Sigmoid colon (tissue), 7 donors: ENCODE data around the gene TPO. TPM values are rescaled to one million over a fixed set of nuclear protein-coding genes. Genes with fewer than 3 reads are reported as not detected.

ENCODE experiments used
- DNase-seq: peaks from one replicate; pipeline ENCODE4 v3.0.0-alpha.2; 2019
- H3K27ac ChIP-seq, 4 donors: fragments of 200-600 bp; sonication (generic); one replicate each; pipeline ENCODE4 v1.5.1; 2016 to 2019; ENCODE audit warnings: mild to moderate bottlenecking in 1 of 4
- H3K27me3 ChIP-seq, 3 donors: fragments of 200-600 bp; sonication (generic); one replicate each; pipeline ENCODE4 v1.5.1; 2019; ENCODE audit warnings: mild to moderate bottlenecking in 1 of 3
- H3K36me3 ChIP-seq, 4 donors: fragments of 200-600 bp; sonication (generic); one replicate each; pipeline ENCODE4 v1.5.1; 2016 to 2019
- H3K4me1 ChIP-seq, 4 donors: fragments of 200-600 bp; sonication (generic); one replicate each; pipeline ENCODE4 v1.5.1; 2017 to 2019
- H3K4me3 ChIP-seq, 4 donors: fragments of 200-600 bp; sonication (generic); one replicate each; pipeline ENCODE4 v1.5.1; 2017 to 2019; ENCODE audit warnings: mild to moderate bottlenecking in 2 of 4, moderate library complexity in 1 of 4
- H3K9me3 ChIP-seq, 4 donors: fragments of 200-600 bp in 3 of 4; sonication (generic) in 3 of 4; one replicate each; pipeline versions ENCODE4 v1.5.1 to v1.6.1; 2013 to 2019
- EP300 ChIP-seq, 4 donors: sonication (generic); formaldehyde crosslinking; IDR thresholded peaks; one replicate each; pipeline ENCODE4 v1.6.1; 2017; ENCODE audit warnings: antibody characterized with exemption in 4 of 4
- POLR2A ChIP-seq, 2 donors: fragments of 450-650 bp; IDR thresholded peaks; one replicate each; pipeline ENCODE4 v1.6.1; 2016; ENCODE audit warnings: antibody characterized with exemption in 2 of 2, mild to moderate bottlenecking in 2 of 2, moderate library complexity in 2 of 2
- POLR2AphosphoS5 ChIP-seq, 4 donors: sonication (generic); formaldehyde crosslinking; IDR thresholded peaks; one replicate each; pipeline ENCODE4 v1.6.1; 2017; ENCODE audit warnings: antibody characterized with exemption in 4 of 4
- WGBS, 2 donors: extraction: QIAGEN DNeasy Blood & Tissue Kit; methylation state at CpG; one replicate each; pipeline ENCODE4 v1.1.7; 2013; 5-methylcytosine and 5-hydroxymethylcytosine counted together
- intact Hi-C: fragments of 100-400 bp; cut with DNase I; formaldehyde crosslinking; loops from one replicate; pipeline ENCODE4 v1.15.1; 2023
- polyA plus RNA-seq, 3 donors: library from polyadenylated mRNA; stranded (reverse); fragments of 200-250 nt; gene quantifications; one replicate each; pipeline ENCODE4 v1.2.3, GENCODE V29; 2013
- total RNA-seq, 4 donors: library from RNA; depleted of rRNA; stranded (reverse); fragments of >200 nt; gene quantifications; one replicate each; pipeline ENCODE4 v1.1.0, GENCODE V29; 2016
- TF ChIP-seq, protein P1 (sequence below), 4 experiments: fragments of 450-650 bp in 3 of 4; fragments of 200-600 bp in 1 of 4; IDR thresholded peaks; one replicate each; pipeline ENCODE4 v1.5.1; 2016 to 2019; ENCODE audit warnings: antibody characterized with exemption in 4 of 4, mild to moderate bottlenecking in 3 of 4, moderate library complexity in 2 of 4
- donor health status: healthy with polysubstance abuse.
- donor health status: Bipolar disorder and iron deficiency.
- donor health status: healthy.

Gene TPO
- total and polyA plus RNA-seq, 7 donors = 0.60 to 18.8 (median 3.5) TPM

GRCh38 chr2:1440581-1440980 lies 27.3 kb downstream of the TPO start:
- Histone ChIP-seq H3K36me3 (no peaks in the 10 kb centered on the region), H3K27ac (no peak overlapping the region), H3K9me3 (no peaks in the 10 kb centered on the region), H3K4me3 (no peak overlapping the region), H3K27me3 (no peaks in the 10 kb centered on the region), H3K4me1 (no peaks in the 10 kb centered on the region)
- TF ChIP-seq POLR2A (IDR thresholded peaks at IDR 0.05) (no peak), EP300 (IDR thresholded peaks at IDR 0.05) (no peak), POLR2AphosphoS5 (IDR thresholded peaks at IDR 0.05) (no peak)
- TF ChIP-seq, protein P1, sequence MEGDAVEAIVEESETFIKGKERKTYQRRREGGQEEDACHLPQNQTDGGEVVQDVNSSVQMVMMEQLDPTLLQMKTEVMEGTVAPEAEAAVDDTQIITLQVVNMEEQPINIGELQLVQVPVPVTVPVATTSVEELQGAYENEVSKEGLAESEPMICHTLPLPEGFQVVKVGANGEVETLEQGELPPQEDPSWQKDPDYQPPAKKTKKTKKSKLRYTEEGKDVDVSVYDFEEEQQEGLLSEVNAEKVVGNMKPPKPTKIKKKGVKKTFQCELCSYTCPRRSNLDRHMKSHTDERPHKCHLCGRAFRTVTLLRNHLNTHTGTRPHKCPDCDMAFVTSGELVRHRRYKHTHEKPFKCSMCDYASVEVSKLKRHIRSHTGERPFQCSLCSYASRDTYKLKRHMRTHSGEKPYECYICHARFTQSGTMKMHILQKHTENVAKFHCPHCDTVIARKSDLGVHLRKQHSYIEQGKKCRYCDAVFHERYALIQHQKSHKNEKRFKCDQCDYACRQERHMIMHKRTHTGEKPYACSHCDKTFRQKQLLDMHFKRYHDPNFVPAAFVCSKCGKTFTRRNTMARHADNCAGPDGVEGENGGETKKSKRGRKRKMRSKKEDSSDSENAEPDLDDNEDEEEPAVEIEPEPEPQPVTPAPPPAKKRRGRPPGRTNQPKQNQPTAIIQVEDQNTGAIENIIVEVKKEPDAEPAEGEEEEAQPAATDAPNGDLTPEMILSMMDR (IDR thresholded peaks at IDR 0.05) = no peak
- 79 to 86% methylated on average over 7 of the region's 7 CpGs for WGBS, 2 donors
- intact Hi-C loops = no loop called here
- DNase-seq = no peak

DNA sequence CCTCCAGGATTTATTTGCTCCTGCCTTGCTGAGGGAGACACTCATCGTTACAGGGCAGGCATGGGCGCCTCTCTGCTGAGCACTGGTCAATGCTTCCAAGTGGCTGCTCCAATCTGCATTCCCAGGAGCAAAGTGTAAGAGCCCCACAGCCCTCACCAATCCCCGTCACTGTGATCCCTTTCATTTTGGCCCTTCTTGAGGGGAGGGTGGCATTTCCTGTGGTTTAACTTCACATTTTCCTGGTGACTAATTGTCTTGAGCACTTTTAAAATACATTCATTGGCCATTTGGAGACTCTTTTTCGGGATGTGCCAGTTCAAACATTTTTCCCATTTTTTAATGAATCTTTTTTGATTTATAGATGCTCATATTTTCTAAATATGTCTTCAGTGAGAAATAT lies 33.0 kb downstream of the TPO start:
- whole genome bisulfite sequencing, 2 donors = 79 to 84% methylated on average over 4 of the region's 4 CpGs
- no peaks in the 10 kb centered on the region for H3K9me3 ChIP-seq
- H3K4me1 ChIP-seq = no peaks in the 10 kb centered on the region
- no peak overlapping the region for H3K4me3 ChIP-seq
- no peaks in the 10 kb centered on the region for H3K36me3 ChIP-seq
- H3K27ac ChIP-seq = no peak overlapping the region
- intact Hi-C loops = no loop called here
- no peak for TF ChIP-seq POLR2AphosphoS5 (IDR thresholded peaks at IDR 0.05)
- TF ChIP-seq, protein P1 (IDR thresholded peaks at IDR 0.05) = no peak
- TF ChIP-seq POLR2A (IDR thresholded peaks at IDR 0.05) = no peak
- TF ChIP-seq EP300 (IDR thresholded peaks at IDR 0.05) = no peak
- no peak for DNase-seq
- H3K27me3 ChIP-seq = peaks cover 0 to 21% (median 3%) of the 10 kb centered on the region in 3 donors

DNA sequence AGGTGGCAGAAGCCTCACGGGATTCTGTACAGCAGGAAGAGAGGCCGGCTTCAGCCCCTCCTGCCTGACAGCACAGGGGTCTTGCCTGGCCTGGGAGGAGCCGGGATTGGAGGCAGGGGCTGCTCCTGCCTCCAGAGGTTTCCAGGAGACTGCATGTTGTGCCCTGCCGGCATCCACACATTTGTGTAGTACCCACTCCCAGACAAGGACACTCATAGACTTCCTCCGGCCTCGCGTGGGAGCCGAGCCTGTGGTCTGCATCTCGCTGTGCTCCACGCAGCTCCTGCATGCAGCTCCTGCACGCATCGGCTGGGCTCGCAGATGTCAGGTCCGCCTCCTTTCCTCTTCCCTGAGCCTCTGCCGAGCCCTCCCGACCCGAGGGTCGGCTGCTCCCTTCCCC lies 34.7 kb downstream of the TPO start:
- intact Hi-C loops = no loop called here
- H3K4me3 ChIP-seq = no peak overlapping the region
- H3K4me1 ChIP-seq = no peaks in the 10 kb centered on the region
- WGBS, 2 donors = 54 to 68% methylated on average over 18 of the region's 18 CpGs
- no peaks in the 10 kb centered on the region for H3K36me3 ChIP-seq
- TF ChIP-seq POLR2A (IDR thresholded peaks at IDR 0.05) (no peak), POLR2AphosphoS5 (IDR thresholded peaks at IDR 0.05) (no peak)
- TF ChIP-seq, protein P1 (IDR thresholded peaks at IDR 0.05) = no peak
- no peak overlapping the region for H3K27ac ChIP-seq
- H3K9me3 ChIP-seq = no peaks in the 10 kb centered on the region
- DNase-seq = no peak
- peaks cover 0 to 23% (median 3%) of the 10 kb centered on the region in 3 donors for H3K27me3 ChIP-seq

GRCh38 chr2:1450915-1451314 lies 37.7 kb downstream of the TPO start:
- no peak for TF ChIP-seq POLR2A (IDR thresholded peaks at IDR 0.05)
- TF ChIP-seq, protein P1 (IDR thresholded peaks at IDR 0.05) = no peak
- TF ChIP-seq POLR2AphosphoS5 (IDR thresholded peaks at IDR 0.05) = no peak
- no peak for TF ChIP-seq EP300 (IDR thresholded peaks at IDR 0.05)
- no peak for DNase-seq
- peaks cover 0 to 26% (median 3%) of the 10 kb centered on the region in 3 donors for H3K27me3 ChIP-seq
- no peaks in the 10 kb centered on the region for H3K9me3 ChIP-seq
- H3K4me3 ChIP-seq = no peak overlapping the region
- no peaks in the 10 kb centered on the region for H3K4me1 ChIP-seq
- H3K36me3 ChIP-seq = no peaks in the 10 kb centered on the region
- no peak overlapping the region for H3K27ac ChIP-seq
- 60 to 61% methylated on average over 4 of the region's 4 CpGs for WGBS, 2 donors
- intact Hi-C loops = no loop called here

GRCh38 chr2:1451422-1451821 lies 38.2 kb downstream of the TPO start:
- Histone ChIP-seq H3K4me1 (no peaks in the 10 kb centered on the region), H3K4me3 (no peak overlapping the region), H3K27ac (no peak overlapping the region), H3K36me3 (no peaks in the 10 kb centered on the region), H3K9me3 (no peaks in the 10 kb centered on the region), H3K27me3 (peaks cover 0 to 26% (median 3%) of the 10 kb centered on the region in 3 donors)
- intact Hi-C loops = no loop called here
- TF ChIP-seq, protein P1 (IDR thresholded peaks at IDR 0.05) = no peak
- TF ChIP-seq POLR2A (IDR thresholded peaks at IDR 0.05) (no peak), POLR2AphosphoS5 (IDR thresholded peaks at IDR 0.05) (no peak)
- no peak for DNase-seq
- WGBS, 2 donors = 79 to 89% methylated on average over 5 of the region's 5 CpGs
